ENCODE data around the gene SEMA4B. TPM values are rescaled to one million over a fixed set of nuclear protein-coding genes. Genes with fewer than 3 reads are reported as not detected.

Gene SEMA4B
- polyA plus RNA-seq, 3 donors, result 13.2 to 65.0 (median 22.0) TPM

GRCh38 chr15:90211009-90211408 is 9.9 kb downstream of the SEMA4B start:
- H3K9ac ChIP-seq (ENCODE audit: insufficient read depth, low read length, poor library complexity, severe bottlenecking), result peak overlapping the region; percentile 2
- peaks cover 23 to 50% of the 10 kb centered on the region in 2 donors for H3K4me1 ChIP-seq (ENCODE audit: control insufficient read depth in 1 of 2, insufficient read depth in 2 of 2, low read length in 2 of 2)
- peaks cover 32 to 78% of the 10 kb centered on the region in 2 donors for H3K36me3 ChIP-seq (replicated peaks in 1 of 2; ENCODE audit: control insufficient read depth in 1 of 2, insufficient read depth in 2 of 2, low read length in 2 of 2)
- H3K27me3 Mint-ChIP-seq (ENCODE audit: low read depth in 3 of 3), result peaks cover 0 to 2% (median 0%) of the 10 kb centered on the region in 3 donors
- H3K4me3 ChIP-seq (replicated peaks in 1 of 3; ENCODE audit: low read depth in 2 of 3, low read length in 3 of 3), result peak overlapping the region in 1 of 3 experiments; percentile 6
- no peak overlapping the region for H2AFZ ChIP-seq (ENCODE audit: insufficient read depth, low read depth, low read length, poor library complexity, severe bottlenecking)
- peaks cover 0 to 2% (median 0%) of the 10 kb centered on the region in 7 donors for H3K9me3 Mint-ChIP-seq
- peak overlapping the region in 1 of 2 donors; percentile 23 for H3K27ac ChIP-seq (ENCODE audit: low read depth in 1 of 2, low read length in 2 of 2)
- intact Hi-C loops (cut with micrococcal nuclease), result no loop called here
- H3K79me2 ChIP-seq (ENCODE audit: insufficient read depth, low read length), result peaks cover 90% of the 10 kb centered on the region
- peak overlapping the region in 4 of 7 donors; percentile 13 to 69 (median 38) for H3K27ac Mint-ChIP-seq
- peaks cover 59% of the 10 kb centered on the region for H3K4me1 Mint-ChIP-seq
- H3K9me3 ChIP-seq (replicated peaks in 1 of 2; ENCODE audit: control insufficient read depth in 1 of 2, insufficient read depth in 1 of 2, low read length in 2 of 2), result no peaks in the 10 kb centered on the region
- WGBS (ENCODE audit: insufficient coverage), result 79% methylated on average over 8 of the region's 9 CpGs
- H3K27me3 ChIP-seq (ENCODE audit: control insufficient read depth in 2 of 2, insufficient read depth in 2 of 2, low read length in 2 of 2), result no peaks in the 10 kb centered on the region
- TF ChIP-seq CTCF (IDR thresholded peaks at IDR 0.05), result no peak
- no peak overlapping the region for H3K4me3 Mint-ChIP-seq
- peaks cover 96% of the 10 kb centered on the region for H4K20me1 ChIP-seq (ENCODE audit: insufficient read depth, low read length)
- no peak for DNase-seq
- peaks cover 49 to 82% of the 10 kb centered on the region in 2 donors for H3K36me3 Mint-ChIP-seq
- H3K4me2 ChIP-seq (replicated peaks; ENCODE audit: extremely low read depth, low read length, poor library complexity, severe bottlenecking), result peak overlapping the region; percentile 14

DNA sequence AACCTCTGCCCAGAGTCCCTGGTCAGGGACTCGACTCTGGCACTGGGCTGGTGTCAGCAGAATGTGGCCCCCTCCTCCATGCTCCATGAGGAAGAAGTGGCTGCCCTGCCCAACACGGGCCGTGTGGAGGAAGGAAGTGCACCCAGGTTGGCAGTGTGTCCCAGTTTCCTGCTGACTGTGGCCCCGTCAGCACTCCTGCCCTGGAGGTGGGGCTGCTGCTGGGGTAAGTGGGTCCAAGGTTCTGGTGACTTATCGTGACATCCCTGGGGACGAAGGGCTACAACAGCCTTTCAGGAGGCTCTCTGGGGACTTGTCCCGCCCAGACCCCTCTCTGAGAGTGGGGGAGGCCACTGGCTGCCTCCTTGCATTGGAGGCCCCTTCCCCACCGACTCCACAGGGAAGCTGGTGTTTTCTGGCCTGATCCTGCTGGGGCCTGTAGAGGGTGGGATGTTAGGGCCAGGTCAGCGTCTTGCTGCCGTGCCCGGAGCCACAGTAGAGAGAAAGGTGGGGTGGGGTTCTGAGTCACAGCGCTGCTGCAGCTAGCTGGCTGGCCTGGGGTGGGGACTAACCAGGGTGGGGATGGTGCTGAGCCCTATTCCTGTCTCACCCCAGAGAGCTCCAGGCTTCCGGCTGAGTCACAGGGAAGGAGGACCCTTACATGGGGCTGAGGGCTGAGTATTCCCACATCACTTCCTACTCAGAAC is 10.5 kb downstream of the SEMA4B start:
- H3K4me3 Mint-ChIP-seq, result peak overlapping the region in 1 of 2 donors; percentile 15
- peaks cover 34 to 80% of the 10 kb centered on the region in 2 donors for H3K36me3 ChIP-seq (replicated peaks in 1 of 2; ENCODE audit: control insufficient read depth in 1 of 2, insufficient read depth in 2 of 2, low read length in 2 of 2)
- H3K9ac ChIP-seq (ENCODE audit: insufficient read depth, low read length, poor library complexity, severe bottlenecking), result peak overlapping the region; percentile 2
- no peak for TF ChIP-seq CTCF (IDR thresholded peaks at IDR 0.05)
- H4K20me1 ChIP-seq (ENCODE audit: insufficient read depth, low read length), result peaks cover 96% of the 10 kb centered on the region
- DNase-seq, result peak in 1 of 3 donors; percentile 58
- H3K79me2 ChIP-seq (ENCODE audit: insufficient read depth, low read length), result peaks cover 88% of the 10 kb centered on the region
- H3K36me3 Mint-ChIP-seq, result peaks cover 46 to 82% of the 10 kb centered on the region in 2 donors
- no peaks in the 10 kb centered on the region for H3K9me3 ChIP-seq (replicated peaks in 1 of 2; ENCODE audit: control insufficient read depth in 1 of 2, insufficient read depth in 1 of 2, low read length in 2 of 2)
- peak overlapping the region; percentile 14 for H3K4me2 ChIP-seq (replicated peaks; ENCODE audit: extremely low read depth, low read length, poor library complexity, severe bottlenecking)
- H3K4me1 ChIP-seq (ENCODE audit: control insufficient read depth in 1 of 2, insufficient read depth in 2 of 2, low read length in 2 of 2), result peaks cover 21 to 44% of the 10 kb centered on the region in 2 donors
- WGBS (ENCODE audit: insufficient coverage), result 12% methylated on average over 5 of the region's 13 CpGs
- H3K4me3 ChIP-seq (replicated peaks in 1 of 3; ENCODE audit: low read depth in 2 of 3, low read length in 3 of 3), result peak overlapping the region in 1 of 3 experiments; percentile 6
- H3K27ac ChIP-seq (ENCODE audit: low read depth in 1 of 2, low read length in 2 of 2), result peak overlapping the region in 1 of 2 donors; percentile 23
- no peak overlapping the region for H2AFZ ChIP-seq (ENCODE audit: insufficient read depth, low read depth, low read length, poor library complexity, severe bottlenecking)
- H3K27ac Mint-ChIP-seq, result peak overlapping the region in 5 of 7 donors; percentile 30 to 70 (median 37)
- peaks cover 0 to 2% (median 0%) of the 10 kb centered on the region in 3 donors for H3K27me3 Mint-ChIP-seq (ENCODE audit: low read depth in 3 of 3)
- no peaks in the 10 kb centered on the region for H3K27me3 ChIP-seq (ENCODE audit: control insufficient read depth in 2 of 2, insufficient read depth in 2 of 2, low read length in 2 of 2)
- intact Hi-C loops (cut with micrococcal nuclease), result no loop called here
- peaks cover 53% of the 10 kb centered on the region for H3K4me1 Mint-ChIP-seq
- H3K9me3 Mint-ChIP-seq, result peaks cover 0 to 2% (median 0%) of the 10 kb centered on the region in 7 donors
